ENCODE results near the gene DIP2A. TPM values are rescaled to one million over a fixed set of nuclear protein-coding genes. Genes with fewer than 3 reads are reported as not detected.

DIP2A gene
- total RNA-seq, 4 donors from 2014 or later = 42.3 to 141 (median 52.8) TPM

- Histone ChIP-seq H3K36me3 (peaks cover 79% of the 10 kb centered on the region), H3K27ac (no peak overlapping the region), H3K9me3 (no peaks in the 10 kb centered on the region), H3K27me3 (no peaks in the 10 kb centered on the region), H3K4me1 (no peaks in the 10 kb centered on the region), H3K4me3 (no peak overlapping the region)
- 82% methylated on average over 1 of the region's 1 CpG for WGBS
- DNase-seq (ENCODE audit: low spot score in 2 of 2) = no peak
- TF ChIP-seq POLR2A (IDR thresholded peaks at IDR 0.05) (no peak), CTCF (IDR thresholded peaks at IDR 0.05) (no peak), POLR2AphosphoS5 (IDR thresholded peaks at IDR 0.05) (no peak), EP300 (IDR thresholded peaks at IDR 0.05) (no peak)
Measured at GRCh38 chr21:46423546-46424038, 35.1 kb upstream of the DIP2A start.

GRCh38 chr21:46424039-46424591, 34.6 kb upstream of the DIP2A start:
- Histone ChIP-seq H3K27ac (no peak overlapping the region), H3K27me3 (no peaks in the 10 kb centered on the region), H3K36me3 (peaks cover 81% of the 10 kb centered on the region), H3K4me1 (no peaks in the 10 kb centered on the region), H3K4me3 (no peak overlapping the region), H3K9me3 (no peaks in the 10 kb centered on the region)
- TF ChIP-seq POLR2A (IDR thresholded peaks at IDR 0.05) (no peak), CTCF (IDR thresholded peaks at IDR 0.05) (no peak), EP300 (IDR thresholded peaks at IDR 0.05) (no peak), POLR2AphosphoS5 (IDR thresholded peaks at IDR 0.05) (no peak)
- WGBS = 89% methylated on average over 16 of the region's 17 CpGs
- DNase-seq (ENCODE audit: low spot score in 2 of 2) = peak in 1 of 2 donors; percentile 49

GRCh38 chr21:46424621-46425020, 34.1 kb upstream of the DIP2A start:
- no peak for DNase-seq (ENCODE audit: low spot score in 2 of 2)
- no peak overlapping the region for H3K27ac ChIP-seq
- peaks cover 81% of the 10 kb centered on the region for H3K36me3 ChIP-seq
- TF ChIP-seq CTCF (IDR thresholded peaks at IDR 0.05) = no peak
- no peak for TF ChIP-seq POLR2AphosphoS5 (IDR thresholded peaks at IDR 0.05)
- TF ChIP-seq EP300 (IDR thresholded peaks at IDR 0.05) = no peak
- TF ChIP-seq POLR2A (IDR thresholded peaks at IDR 0.05) = no peak
- no peaks in the 10 kb centered on the region for H3K4me1 ChIP-seq
- H3K27me3 ChIP-seq = no peaks in the 10 kb centered on the region
- no peak overlapping the region for H3K4me3 ChIP-seq
- H3K9me3 ChIP-seq = no peaks in the 10 kb centered on the region
- WGBS = 79% methylated on average over 13 of the region's 14 CpGs

GRCh38 chr21:46425041-46425440, 33.6 kb upstream of the DIP2A start:
- no peaks in the 10 kb centered on the region for H3K4me1 ChIP-seq
- no peaks in the 10 kb centered on the region for H3K9me3 ChIP-seq
- H3K4me3 ChIP-seq = no peak overlapping the region
- peaks cover 83% of the 10 kb centered on the region for H3K36me3 ChIP-seq
- no peak for DNase-seq (ENCODE audit: low spot score in 2 of 2)
- TF ChIP-seq POLR2A (IDR thresholded peaks at IDR 0.05) (no peak), EP300 (IDR thresholded peaks at IDR 0.05) (no peak), POLR2AphosphoS5 (IDR thresholded peaks at IDR 0.05) (no peak), CTCF (IDR thresholded peaks at IDR 0.05) (no peak)
- no peaks in the 10 kb centered on the region for H3K27me3 ChIP-seq
- WGBS = 94% methylated on average over 13 of the region's 19 CpGs
- H3K27ac ChIP-seq = no peak overlapping the region

GRCh38 chr21:46425571-46425970, 33.1 kb upstream of the DIP2A start:
- H3K27ac ChIP-seq = no peak overlapping the region
- H3K4me3 ChIP-seq = no peak overlapping the region
- H3K9me3 ChIP-seq = no peaks in the 10 kb centered on the region
- no peak for TF ChIP-seq POLR2A (IDR thresholded peaks at IDR 0.05)
- TF ChIP-seq CTCF (IDR thresholded peaks at IDR 0.05) = no peak
- TF ChIP-seq POLR2AphosphoS5 (IDR thresholded peaks at IDR 0.05) = no peak
- TF ChIP-seq EP300 (IDR thresholded peaks at IDR 0.05) = no peak
- H3K27me3 ChIP-seq = no peaks in the 10 kb centered on the region
- H3K4me1 ChIP-seq = no peaks in the 10 kb centered on the region
- DNase-seq (ENCODE audit: low spot score in 2 of 2) = no peak
- H3K36me3 ChIP-seq = peaks cover 85% of the 10 kb centered on the region
- WGBS = 94% methylated on average over 21 of the region's 23 CpGs

Measured in suprapubic skin (tissue), 4 donors.